ENCODE results near the gene WDR5.

The WDR5 gene

GRCh38 chr9:134158753-134159392 lies 23.0 kb downstream of the WDR5 start:
- DNase-seq (ENCODE audit: low read depth in 2 of 2): no peak

- DNase-seq (ENCODE audit: low read depth in 2 of 2): no peak
Observed at GRCh38 chr9:134159566-134160245, 23.8 kb downstream of the WDR5 start.

GRCh38 chr9:134161647-134162046 lies 25.8 kb downstream of the WDR5 start:
- DNase-seq (ENCODE audit: low read depth in 2 of 2): no peak

GRCh38 chr9:134162212-134162775 lies 26.4 kb downstream of the WDR5 start:
- DNase-seq (ENCODE audit: low read depth in 2 of 2): no peak

GRCh38 chr9:134162926-134163370 lies 27.1 kb downstream of the WDR5 start:
- DNase-seq (ENCODE audit: low read depth in 2 of 2): no peak

- DNase-seq (ENCODE audit: low read depth in 2 of 2): peak; percentile 39 to 49
Observed at GRCh38 chr9:134163371-134164196, 27.7 kb downstream of the WDR5 start.

GRCh38 chr9:134164879-134165278 lies 29.0 kb downstream of the WDR5 start:
- no peak for DNase-seq (ENCODE audit: low read depth in 2 of 2)

- DNase-seq (ENCODE audit: low read depth in 2 of 2): no peak
Observed at GRCh38 chr9:134165357-134166315, 29.8 kb downstream of the WDR5 start.

- no peak for DNase-seq (ENCODE audit: low read depth in 2 of 2)
Observed at GRCh38 chr9:134166374-134166773, 30.5 kb downstream of the WDR5 start.

GRCh38 chr9:134167530-134167931 lies 31.6 kb downstream of the WDR5 start:
- DNase-seq (ENCODE audit: low read depth in 2 of 2): no peak

- DNase-seq (ENCODE audit: low read depth in 2 of 2): no peak
Observed at GRCh38 chr9:134168757-134169550, 33.1 kb downstream of the WDR5 start.

GRCh38 chr9:134169724-134170401 lies 34.0 kb downstream of the WDR5 start:
- DNase-seq (ENCODE audit: low read depth in 2 of 2): no peak

- no peak for DNase-seq (ENCODE audit: low read depth in 2 of 2)
Observed at GRCh38 chr9:134170532-134171315, 34.8 kb downstream of the WDR5 start.

- DNase-seq (ENCODE audit: low read depth in 2 of 2): no peak
Observed at GRCh38 chr9:134171316-134172197, 35.7 kb downstream of the WDR5 start.

GRCh38 chr9:134172198-134173126 lies 36.6 kb downstream of the WDR5 start:
- no peak for DNase-seq (ENCODE audit: low read depth in 2 of 2)

GRCh38 chr9:134173127-134174072 lies 37.5 kb downstream of the WDR5 start:
- no peak for DNase-seq (ENCODE audit: low read depth in 2 of 2)

Measured in stimulated activated CD8-positive, alpha-beta memory T cell treated with anti-CD3 and anti-CD28 coated beads, Interleukin-2, amount 100 ng/mL, for 48 hours (primary cell).